ENCODE measurements around the gene CAMSAP2.

GRCh38 chr1:200786788-200787187 lies 48.1 kb downstream of the CAMSAP2 start:
- TF ChIP-seq TAF1 (IDR thresholded peaks at IDR 0.05; ENCODE audit: low read depth) (no peak), CEBPB (IDR thresholded peaks at IDR 0.05) (no peak), REST (IDR thresholded peaks at IDR 0.05; ENCODE audit: low read depth) (no peak), USF1 (IDR thresholded peaks at IDR 0.05) (no peak), EP300 (IDR thresholded peaks at IDR 0.05; ENCODE audit: borderline replicate concordance) (no peak), CREB1 (IDR thresholded peaks at IDR 0.05; ENCODE audit: low read depth) (no peak), FOXM1 (IDR thresholded peaks at IDR 0.05; ENCODE audit: borderline replicate concordance, low read depth) (no peak), TCF12 (IDR thresholded peaks at IDR 0.05; ENCODE audit: low read depth) (no peak), RAD21 (IDR thresholded peaks at IDR 0.05; ENCODE audit: low read depth) (no peak), NFIC (IDR thresholded peaks at IDR 0.05) (no peak)

Measured in Ishikawa (cell line).